ENCODE results near the gene UPK1B. TPM values are rescaled to one million over a fixed set of nuclear protein-coding genes. Genes with fewer than 3 reads are reported as not detected.

The UPK1B gene
- total RNA-seq, 1 donor from 2014 or later, result not detected

DNA sequence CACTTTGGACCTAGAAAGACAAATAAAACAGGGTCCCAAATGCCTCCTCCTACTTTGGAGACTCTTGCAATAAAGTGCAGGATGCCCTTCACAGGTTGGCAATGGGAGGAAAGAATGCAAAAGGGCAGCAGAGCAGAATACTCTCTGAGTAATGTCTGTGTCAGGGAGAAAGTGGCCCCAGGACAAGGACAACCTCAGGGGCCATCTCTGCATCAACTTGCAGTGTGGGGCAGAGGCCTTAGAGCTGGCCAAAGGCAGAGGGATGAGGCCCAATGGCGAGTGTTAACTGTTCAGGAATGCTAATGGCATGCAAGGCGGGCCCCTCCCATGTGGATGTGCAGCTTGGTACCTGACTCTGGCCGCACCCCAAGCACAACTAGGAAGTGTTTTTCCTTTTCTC, 8.4 kb downstream of the UPK1B start:
- H3K27me3 Mint-ChIP-seq (ENCODE audit: insufficient read depth, low read depth), result no peaks in the 10 kb centered on the region
- H3K9me3 Mint-ChIP-seq, result no peaks in the 10 kb centered on the region
- Histone ChIP-seq H3K4me3 (no peak overlapping the region), H3K36me3 (no peaks in the 10 kb centered on the region), H3K27me3 (no peaks in the 10 kb centered on the region), H2AFZ (replicated peaks) (no peak overlapping the region), H3K4me2 (no peak overlapping the region), H3K9me3 (ENCODE audit: low read depth) (no peaks in the 10 kb centered on the region), H3F3A (ENCODE audit: low read depth) (no peaks in the 10 kb centered on the region), H3K4me1 (no peaks in the 10 kb centered on the region), H3K9ac (no peak overlapping the region), H4K20me1 (ENCODE audit: low read depth) (no peaks in the 10 kb centered on the region), H3K27ac (no peak overlapping the region), H3K79me2 (ENCODE audit: low read depth) (no peaks in the 10 kb centered on the region)
- no peak for DNase-seq (ENCODE audit: low spot score)
- no peaks in the 10 kb centered on the region for H3K36me3 Mint-ChIP-seq
- no peaks in the 10 kb centered on the region for H3K4me1 Mint-ChIP-seq
- no peak overlapping the region for H3K27ac Mint-ChIP-seq
- no peak overlapping the region for H3K4me3 Mint-ChIP-seq
- TF ChIP-seq EZH2phosphoT487 (IDR thresholded peaks at IDR 0.05) (no peak), EZH2 (IDR thresholded peaks at IDR 0.05) (no peak)
- TF ChIP-seq, protein P1, sequence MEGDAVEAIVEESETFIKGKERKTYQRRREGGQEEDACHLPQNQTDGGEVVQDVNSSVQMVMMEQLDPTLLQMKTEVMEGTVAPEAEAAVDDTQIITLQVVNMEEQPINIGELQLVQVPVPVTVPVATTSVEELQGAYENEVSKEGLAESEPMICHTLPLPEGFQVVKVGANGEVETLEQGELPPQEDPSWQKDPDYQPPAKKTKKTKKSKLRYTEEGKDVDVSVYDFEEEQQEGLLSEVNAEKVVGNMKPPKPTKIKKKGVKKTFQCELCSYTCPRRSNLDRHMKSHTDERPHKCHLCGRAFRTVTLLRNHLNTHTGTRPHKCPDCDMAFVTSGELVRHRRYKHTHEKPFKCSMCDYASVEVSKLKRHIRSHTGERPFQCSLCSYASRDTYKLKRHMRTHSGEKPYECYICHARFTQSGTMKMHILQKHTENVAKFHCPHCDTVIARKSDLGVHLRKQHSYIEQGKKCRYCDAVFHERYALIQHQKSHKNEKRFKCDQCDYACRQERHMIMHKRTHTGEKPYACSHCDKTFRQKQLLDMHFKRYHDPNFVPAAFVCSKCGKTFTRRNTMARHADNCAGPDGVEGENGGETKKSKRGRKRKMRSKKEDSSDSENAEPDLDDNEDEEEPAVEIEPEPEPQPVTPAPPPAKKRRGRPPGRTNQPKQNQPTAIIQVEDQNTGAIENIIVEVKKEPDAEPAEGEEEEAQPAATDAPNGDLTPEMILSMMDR (IDR thresholded peaks at IDR 0.05), result no peak

- H3K9me3 ChIP-seq (ENCODE audit: low read depth), result no peaks in the 10 kb centered on the region
- no peaks in the 10 kb centered on the region for H3K79me2 ChIP-seq (ENCODE audit: low read depth)
- H3K4me1 ChIP-seq, result no peaks in the 10 kb centered on the region
- Mint-ChIP-seq H3K36me3 (no peaks in the 10 kb centered on the region), H3K9me3 (no peaks in the 10 kb centered on the region), H3K27ac (no peak overlapping the region), H3K27me3 (ENCODE audit: insufficient read depth, low read depth) (no peaks in the 10 kb centered on the region), H3K4me1 (no peaks in the 10 kb centered on the region), H3K4me3 (no peak overlapping the region)
- no peak overlapping the region for H2AFZ ChIP-seq (replicated peaks)
- H3K4me2 ChIP-seq, result no peak overlapping the region
- no peaks in the 10 kb centered on the region for H3F3A ChIP-seq (ENCODE audit: low read depth)
- TF ChIP-seq EZH2 (IDR thresholded peaks at IDR 0.05) (no peak), EZH2phosphoT487 (IDR thresholded peaks at IDR 0.05) (no peak)
- TF ChIP-seq, protein P1 (IDR thresholded peaks at IDR 0.05), result no peak
- H3K4me3 ChIP-seq, result no peak overlapping the region
- DNase-seq (ENCODE audit: low spot score), result no peak
- H3K9ac ChIP-seq, result no peak overlapping the region
- H4K20me1 ChIP-seq (ENCODE audit: low read depth), result no peaks in the 10 kb centered on the region
- H3K36me3 ChIP-seq, result no peaks in the 10 kb centered on the region
- no peak overlapping the region for H3K27ac ChIP-seq
- H3K27me3 ChIP-seq, result no peaks in the 10 kb centered on the region
These were observed 10.7 kb downstream of the UPK1B start for GRCh38 chr3:119184111-119184510.

DNA sequence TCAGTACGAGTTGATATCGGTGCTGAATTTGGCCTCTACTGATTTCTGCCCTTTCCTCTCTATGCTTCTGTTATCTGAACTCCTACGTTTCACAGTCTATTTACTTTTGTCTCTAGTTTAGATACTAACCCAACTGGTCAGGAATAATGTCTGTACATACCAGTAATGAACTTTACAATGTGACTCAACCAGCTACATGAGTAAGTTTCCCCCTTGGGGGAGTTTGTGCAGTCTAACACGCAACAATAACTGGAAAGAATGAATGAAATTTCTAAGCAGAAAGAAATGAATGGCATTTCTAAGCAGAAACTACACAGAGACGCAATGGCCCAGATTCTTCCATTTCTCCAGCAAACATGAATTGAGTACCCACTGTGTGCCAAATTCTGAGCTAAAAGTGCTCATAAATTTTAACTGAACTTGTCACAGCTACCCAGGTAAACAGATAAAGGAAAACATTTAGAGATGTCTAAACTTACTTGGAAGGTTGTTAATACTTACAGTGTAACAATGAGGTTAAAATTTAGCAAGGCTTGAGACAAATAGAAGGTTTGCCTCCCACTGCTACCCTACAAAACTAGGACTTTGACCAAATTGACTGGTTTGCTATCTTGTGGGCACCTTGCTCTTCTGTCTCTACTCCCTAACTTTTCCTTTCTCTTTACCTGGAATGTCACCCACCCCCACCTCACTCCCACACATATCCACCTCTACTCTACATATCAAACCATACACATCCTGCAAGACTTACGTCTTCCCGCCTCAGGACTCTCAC, 11.6 kb downstream of the UPK1B start:
- Histone ChIP-seq H3K27me3 (no peaks in the 10 kb centered on the region), H3K36me3 (no peaks in the 10 kb centered on the region), H3K27ac (no peak overlapping the region), H3K4me3 (no peak overlapping the region), H3K4me1 (no peaks in the 10 kb centered on the region), H3K79me2 (ENCODE audit: low read depth) (no peaks in the 10 kb centered on the region), H3K9me3 (ENCODE audit: low read depth) (no peaks in the 10 kb centered on the region), H4K20me1 (ENCODE audit: low read depth) (no peaks in the 10 kb centered on the region), H3F3A (ENCODE audit: low read depth) (no peaks in the 10 kb centered on the region), H3K9ac (no peak overlapping the region), H2AFZ (replicated peaks) (no peak overlapping the region), H3K4me2 (no peak overlapping the region)
- Mint-ChIP-seq H3K36me3 (no peaks in the 10 kb centered on the region), H3K4me3 (no peak overlapping the region), H3K27me3 (ENCODE audit: insufficient read depth, low read depth) (no peaks in the 10 kb centered on the region), H3K9me3 (no peaks in the 10 kb centered on the region), H3K4me1 (no peaks in the 10 kb centered on the region), H3K27ac (no peak overlapping the region)
- no peak for TF ChIP-seq EZH2 (IDR thresholded peaks at IDR 0.05)
- TF ChIP-seq EZH2phosphoT487 (IDR thresholded peaks at IDR 0.05), result no peak
- TF ChIP-seq, protein P1 (IDR thresholded peaks at IDR 0.05), result no peak
- no peak for DNase-seq (ENCODE audit: low spot score)
